Measurements from ENCODE around the gene MPO. TPM values are rescaled to one million over a fixed set of nuclear protein-coding genes. Genes with fewer than 3 reads are reported as not detected.
A peak's percentile ranks its signal among the peaks of the same experiment; 100 is the strongest.

Gene MPO
- total RNA-seq, 1 experiment from 2014 or later, result not detected

DNA sequence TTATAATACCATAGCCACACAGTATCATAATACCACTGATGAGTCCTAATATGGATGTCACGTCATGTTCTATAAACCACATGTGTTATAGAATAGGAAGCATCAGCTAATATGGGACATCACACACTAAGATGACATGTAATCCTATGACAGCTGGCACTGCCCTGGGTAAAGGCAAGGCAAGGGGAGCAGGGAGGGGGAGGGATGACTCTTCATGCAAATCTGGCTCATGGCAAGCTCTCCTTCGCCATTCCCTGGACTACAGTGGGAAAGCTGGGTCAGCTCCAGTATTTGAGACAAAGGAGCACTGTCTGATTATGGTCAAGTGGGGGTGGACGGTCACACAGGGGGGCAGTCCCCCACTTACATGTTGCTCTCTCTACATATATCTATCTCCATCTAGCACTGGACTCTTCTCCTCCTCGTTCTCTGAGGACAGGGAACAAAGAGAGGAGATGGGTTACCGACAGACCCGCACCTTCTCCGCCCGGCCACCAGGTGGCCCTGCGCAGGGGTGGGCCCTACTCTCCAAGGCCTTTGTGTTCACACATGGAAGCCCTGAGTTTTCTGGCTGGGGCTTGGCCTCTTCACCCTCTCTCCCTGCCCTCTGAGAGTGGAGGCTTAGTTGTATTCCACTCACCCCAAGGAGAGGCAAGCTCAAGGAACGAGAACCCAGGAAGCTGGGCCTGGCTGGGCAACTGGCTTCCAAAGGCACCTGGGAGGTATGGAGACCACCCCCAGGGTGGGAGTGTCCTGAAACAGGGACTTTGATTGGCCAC, 23.4 kb upstream of the MPO start:
- H3K9me3 ChIP-seq (ENCODE audit: low read length), result no peaks in the 10 kb centered on the region
- H3K9me2 ChIP-seq (replicated peaks; ENCODE audit: insufficient read depth, low read length), result no peaks in the 10 kb centered on the region
- H3K4me1 ChIP-seq (ENCODE audit: low read length), result peaks cover 7% of the 10 kb centered on the region
- no peak overlapping the region for H3K4me2 ChIP-seq (ENCODE audit: low read depth, low read length, poor library complexity, severe bottlenecking)
- H3K27me3 ChIP-seq (ENCODE audit: low read length), result no peaks in the 10 kb centered on the region
- H3K27ac ChIP-seq (ENCODE audit: low read length), result no peak overlapping the region
- no peak overlapping the region for H2AFZ ChIP-seq (ENCODE audit: low read length)
- H3K9ac ChIP-seq (ENCODE audit: low read length), result no peak overlapping the region
- DNase-seq, result peak; percentile 86
- 0 out of 2 replicates have a peak, but pooled peaks cover 6% of the 10 kb centered on the region for H3K36me3 ChIP-seq (ENCODE audit: insufficient read depth, low read length)
- H4K20me1 ChIP-seq (ENCODE audit: insufficient read depth, low read depth, low read length), result no peaks in the 10 kb centered on the region; the same call in 1 of the 2 replicates
- no peaks in the 10 kb centered on the region for H3K79me2 ChIP-seq (ENCODE audit: low read length)
- H3K4me3 ChIP-seq (ENCODE audit: low read length), result no peak overlapping the region

DNA sequence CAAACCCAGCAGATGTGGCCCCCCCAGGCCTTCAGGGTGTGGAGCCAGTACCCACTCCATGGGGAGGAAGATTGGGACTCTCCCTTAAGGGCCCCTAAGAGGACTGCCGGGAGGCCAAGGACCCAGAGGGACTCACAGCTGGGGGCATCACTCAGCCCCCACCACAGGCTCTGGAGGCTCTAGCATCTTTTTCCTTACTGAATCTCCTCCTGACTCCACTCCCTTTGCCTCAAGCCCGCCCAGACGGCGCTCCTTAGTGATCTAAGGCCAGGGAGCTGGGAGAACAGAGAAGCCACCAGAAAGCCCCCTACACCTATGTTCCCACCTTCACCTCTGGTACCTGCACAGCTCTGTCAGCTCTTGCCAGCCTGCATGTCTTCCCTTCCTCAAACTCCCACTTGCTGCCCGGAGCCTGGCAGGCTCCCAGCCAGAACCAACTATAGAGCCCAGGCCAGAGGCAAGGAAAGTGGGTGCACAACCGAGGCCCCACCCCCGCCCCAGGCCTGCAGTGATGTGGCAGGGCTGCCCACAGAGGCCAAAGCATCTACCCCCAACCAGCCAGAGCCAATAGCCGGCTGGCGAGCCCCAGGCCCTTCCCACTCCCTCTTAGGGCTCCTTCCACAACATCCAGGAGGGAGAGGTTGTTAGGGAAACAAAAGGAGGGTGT, 22.3 kb upstream of the MPO start:
- no peaks in the 10 kb centered on the region for H3K9me2 ChIP-seq (replicated peaks; ENCODE audit: insufficient read depth, low read length)
- H3K27ac ChIP-seq (ENCODE audit: low read length), result no peak overlapping the region
- H3K27me3 ChIP-seq (ENCODE audit: low read length), result no peaks in the 10 kb centered on the region
- no peak overlapping the region for H2AFZ ChIP-seq (ENCODE audit: low read length)
- DNase-seq, result no peak
- H3K4me1 ChIP-seq (ENCODE audit: low read length), result peaks cover 7% of the 10 kb centered on the region
- no peak overlapping the region for H3K4me2 ChIP-seq (ENCODE audit: low read depth, low read length, poor library complexity, severe bottlenecking)
- H3K9me3 ChIP-seq (ENCODE audit: low read length), result no peaks in the 10 kb centered on the region
- H3K9ac ChIP-seq (ENCODE audit: low read length), result no peak overlapping the region
- H3K36me3 ChIP-seq (ENCODE audit: insufficient read depth, low read length), result 0 out of 2 replicates have a peak, but pooled peaks cover 6% of the 10 kb centered on the region
- H4K20me1 ChIP-seq (ENCODE audit: insufficient read depth, low read depth, low read length), result no peaks in the 10 kb centered on the region; the same call in 1 of the 2 replicates
- no peaks in the 10 kb centered on the region for H3K79me2 ChIP-seq (ENCODE audit: low read length)
- H3K4me3 ChIP-seq (ENCODE audit: low read length), result no peak overlapping the region

- Histone ChIP-seq H3K9me2 (replicated peaks; ENCODE audit: insufficient read depth, low read length) (no peaks in the 10 kb centered on the region), H3K9ac (ENCODE audit: low read length) (no peak overlapping the region)
- no peak for DNase-seq
These were observed 21.6 kb upstream of the MPO start for GRCh38 chr17:58302171-58302918.

DNA sequence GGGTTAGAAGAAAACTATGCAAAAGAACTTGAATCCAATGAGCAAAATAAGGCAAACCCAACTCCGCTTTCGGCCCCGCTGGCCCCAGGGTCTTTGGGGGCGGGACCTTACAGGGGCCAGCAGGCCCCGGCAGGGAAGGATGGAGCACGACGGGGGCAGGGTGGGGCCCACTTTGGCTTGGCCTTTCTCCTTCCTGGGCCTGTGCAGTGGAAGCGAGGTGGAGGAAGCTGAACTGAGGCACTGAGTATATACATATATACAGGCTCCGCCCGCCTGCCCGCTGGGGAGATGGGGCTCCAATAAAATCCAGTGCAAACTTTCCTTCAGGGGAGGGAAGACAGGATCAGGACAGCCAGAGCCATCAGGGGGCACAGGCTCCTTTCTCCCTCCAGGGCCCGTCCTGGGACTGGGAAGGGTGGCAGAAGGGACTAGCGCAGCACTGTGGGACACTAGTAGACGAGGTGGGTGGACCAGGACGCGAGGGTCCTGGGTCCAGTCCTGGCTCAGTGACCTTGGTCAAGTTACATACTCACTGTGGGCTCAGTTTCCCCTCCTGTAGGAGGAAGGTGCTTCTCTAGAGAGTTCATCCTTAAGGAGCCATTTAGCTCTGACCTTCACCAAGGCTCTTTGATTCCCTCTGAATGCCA, 20.9 kb upstream of the MPO start:
- Histone ChIP-seq H3K27me3 (ENCODE audit: low read length) (no peaks in the 10 kb centered on the region), H3K9me3 (ENCODE audit: low read length) (no peaks in the 10 kb centered on the region), H4K20me1 (ENCODE audit: insufficient read depth, low read depth, low read length) (no peaks in the 10 kb centered on the region; the same call in 1 of the 2 replicates), H3K27ac (ENCODE audit: low read length) (no peak overlapping the region), H3K9ac (ENCODE audit: low read length) (no peak overlapping the region), H3K4me1 (ENCODE audit: low read length) (peaks cover 7% of the 10 kb centered on the region), H3K9me2 (replicated peaks; ENCODE audit: insufficient read depth, low read length) (no peaks in the 10 kb centered on the region), H3K79me2 (ENCODE audit: low read length) (no peaks in the 10 kb centered on the region), H2AFZ (ENCODE audit: low read length) (no peak overlapping the region), H3K4me3 (ENCODE audit: low read length) (no peak overlapping the region), H3K36me3 (ENCODE audit: insufficient read depth, low read length) (0 out of 2 replicates have a peak, but pooled peaks cover 6% of the 10 kb centered on the region), H3K4me2 (ENCODE audit: low read depth, low read length, poor library complexity, severe bottlenecking) (no peak overlapping the region)
- DNase-seq, result no peak

More at GRCh38 chr17:58302171-58302918, 21.6 kb upstream of the MPO start:
- Histone ChIP-seq H3K9me3 (ENCODE audit: low read length) (no peaks in the 10 kb centered on the region), H3K27me3 (ENCODE audit: low read length) (no peaks in the 10 kb centered on the region), H4K20me1 (ENCODE audit: insufficient read depth, low read depth, low read length) (no peaks in the 10 kb centered on the region; the same call in 1 of the 2 replicates), H3K27ac (ENCODE audit: low read length) (no peak overlapping the region), H2AFZ (ENCODE audit: low read length) (no peak overlapping the region), H3K36me3 (ENCODE audit: insufficient read depth, low read length) (0 out of 2 replicates have a peak, but pooled peaks cover 6% of the 10 kb centered on the region), H3K4me2 (ENCODE audit: low read depth, low read length, poor library complexity, severe bottlenecking) (no peak overlapping the region), H3K4me1 (ENCODE audit: low read length) (peaks cover 7% of the 10 kb centered on the region), H3K4me3 (ENCODE audit: low read length) (no peak overlapping the region), H3K79me2 (ENCODE audit: low read length) (no peaks in the 10 kb centered on the region)

- Histone ChIP-seq H4K20me1 (ENCODE audit: insufficient read depth, low read depth, low read length) (no peaks in the 10 kb centered on the region; the same call in 1 of the 2 replicates), H3K79me2 (ENCODE audit: low read length) (no peaks in the 10 kb centered on the region), H3K9me3 (ENCODE audit: low read length) (no peaks in the 10 kb centered on the region), H2AFZ (ENCODE audit: low read length) (no peak overlapping the region), H3K36me3 (ENCODE audit: insufficient read depth, low read length) (0 out of 2 replicates have a peak, but pooled peaks cover 6% of the 10 kb centered on the region), H3K4me2 (ENCODE audit: low read depth, low read length, poor library complexity, severe bottlenecking) (no peak overlapping the region), H3K4me1 (ENCODE audit: low read length) (peaks cover 7% of the 10 kb centered on the region), H3K9ac (ENCODE audit: low read length) (no peak overlapping the region), H3K9me2 (replicated peaks; ENCODE audit: insufficient read depth, low read length) (no peaks in the 10 kb centered on the region), H3K27me3 (ENCODE audit: low read length) (no peaks in the 10 kb centered on the region), H3K27ac (ENCODE audit: low read length) (no peak overlapping the region), H3K4me3 (ENCODE audit: low read length) (no peak overlapping the region)
- no peak for DNase-seq
These were observed 19.6 kb upstream of the MPO start for GRCh38 chr17:58300336-58300735.

- Histone ChIP-seq H3K79me2 (ENCODE audit: low read length) (no peaks in the 10 kb centered on the region), H3K4me2 (ENCODE audit: low read depth, low read length, poor library complexity, severe bottlenecking) (no peak overlapping the region)
These were observed 13.3 kb upstream of the MPO start for GRCh38 chr17:58294034-58294433.

DNA sequence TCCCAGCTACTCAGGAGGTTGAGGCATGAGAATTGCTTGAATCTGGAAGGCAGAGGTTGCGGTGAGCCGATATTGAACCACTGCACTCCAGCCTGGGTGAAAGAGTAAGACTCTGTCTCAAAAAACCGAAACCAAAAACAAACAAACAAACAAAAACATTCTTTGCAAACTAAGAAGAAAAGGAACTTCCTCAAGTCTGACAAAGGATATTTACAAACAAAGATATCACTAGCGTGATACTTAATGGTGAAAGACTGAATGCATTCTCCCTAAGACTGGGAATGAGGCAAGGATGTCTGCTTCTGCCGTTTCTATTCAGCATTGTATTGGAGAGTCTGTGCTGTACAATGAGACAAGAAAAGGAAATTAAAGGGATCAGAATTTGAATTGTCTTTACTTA, 10.5 kb upstream of the MPO start:
- H3K27me3 ChIP-seq (ENCODE audit: low read length), result no peaks in the 10 kb centered on the region
- H4K20me1 ChIP-seq (ENCODE audit: insufficient read depth, low read depth, low read length), result no peaks in the 10 kb centered on the region
- H3K79me2 ChIP-seq (ENCODE audit: low read length), result no peaks in the 10 kb centered on the region
- H3K9me3 ChIP-seq (ENCODE audit: low read length), result no peaks in the 10 kb centered on the region
- no peak overlapping the region for H3K4me3 ChIP-seq (ENCODE audit: low read length)
- no peaks in the 10 kb centered on the region for H3K9me2 ChIP-seq (replicated peaks; ENCODE audit: insufficient read depth, low read length)
- no peak overlapping the region for H3K9ac ChIP-seq (ENCODE audit: low read length)
- H3K36me3 ChIP-seq (ENCODE audit: insufficient read depth, low read length), result no peaks in the 10 kb centered on the region
- no peak for DNase-seq
- H3K4me1 ChIP-seq (ENCODE audit: low read length), result no peaks in the 10 kb centered on the region
- H3K4me2 ChIP-seq (ENCODE audit: low read depth, low read length, poor library complexity, severe bottlenecking), result no peak overlapping the region
- no peak overlapping the region for H2AFZ ChIP-seq (ENCODE audit: low read length)
- H3K27ac ChIP-seq (ENCODE audit: low read length), result no peak overlapping the region

More at GRCh38 chr17:58294034-58294433, 13.3 kb upstream of the MPO start:
- no peaks in the 10 kb centered on the region for H3K9me2 ChIP-seq (replicated peaks; ENCODE audit: insufficient read depth, low read length)
- no peak overlapping the region for H3K9ac ChIP-seq (ENCODE audit: low read length)
- H4K20me1 ChIP-seq (ENCODE audit: insufficient read depth, low read depth, low read length), result no peaks in the 10 kb centered on the region
- H3K4me1 ChIP-seq (ENCODE audit: low read length), result no peaks in the 10 kb centered on the region
- no peak overlapping the region for H3K27ac ChIP-seq (ENCODE audit: low read length)
- no peaks in the 10 kb centered on the region for H3K36me3 ChIP-seq (ENCODE audit: insufficient read depth, low read length)
- no peaks in the 10 kb centered on the region for H3K27me3 ChIP-seq (ENCODE audit: low read length)
- DNase-seq, result no peak
- no peak overlapping the region for H2AFZ ChIP-seq (ENCODE audit: low read length)
- H3K9me3 ChIP-seq (ENCODE audit: low read length), result no peaks in the 10 kb centered on the region
- no peak overlapping the region for H3K4me3 ChIP-seq (ENCODE audit: low read length)
